Stimulated activated CD8-positive, alpha-beta memory T cell treated with anti-CD3 and anti-CD28 coated beads, Interleukin-7, amount 100 ng/mL, for 1 hour (primary cell): ENCODE measurements around the gene ARHGAP26.

ENCODE experiments used
- DNase-seq, 2 donors: peaks; one replicate each; pipeline ENCODE4 v3.0.0-alpha.2; 2020; ENCODE audit warnings: low read depth in 2 of 2

ARHGAP26 gene

GRCh38 chr5:143061161-143061945 is 291.2 kb downstream of the ARHGAP26 start:
- no peak for DNase-seq

GRCh38 chr5:143062379-143062778 is 292.2 kb downstream of the ARHGAP26 start:
- no peak for DNase-seq

GRCh38 chr5:143063175-143063970 is 293.2 kb downstream of the ARHGAP26 start:
- no peak for DNase-seq

DNA sequence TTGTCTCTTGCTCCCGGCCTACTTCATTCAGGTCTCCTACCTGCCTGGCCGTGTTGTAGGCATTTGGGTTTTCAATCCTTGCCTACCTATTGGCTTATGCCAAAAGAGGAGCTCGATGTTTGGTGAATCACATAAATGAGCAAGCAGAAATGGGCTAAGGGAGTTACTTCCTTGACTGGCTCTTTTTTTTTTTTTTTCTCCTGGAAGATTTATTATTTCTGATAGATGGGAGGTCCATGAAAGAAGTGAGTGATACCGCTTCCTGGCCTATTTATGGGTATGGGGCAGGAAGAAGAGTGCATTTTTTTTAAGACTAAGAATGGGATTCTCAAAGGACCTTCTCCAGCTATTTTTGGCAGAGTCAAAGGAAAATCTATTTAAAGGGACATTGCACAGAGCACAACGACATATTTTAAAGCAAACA is 294.1 kb downstream of the ARHGAP26 start:
- no peak for DNase-seq

DNA sequence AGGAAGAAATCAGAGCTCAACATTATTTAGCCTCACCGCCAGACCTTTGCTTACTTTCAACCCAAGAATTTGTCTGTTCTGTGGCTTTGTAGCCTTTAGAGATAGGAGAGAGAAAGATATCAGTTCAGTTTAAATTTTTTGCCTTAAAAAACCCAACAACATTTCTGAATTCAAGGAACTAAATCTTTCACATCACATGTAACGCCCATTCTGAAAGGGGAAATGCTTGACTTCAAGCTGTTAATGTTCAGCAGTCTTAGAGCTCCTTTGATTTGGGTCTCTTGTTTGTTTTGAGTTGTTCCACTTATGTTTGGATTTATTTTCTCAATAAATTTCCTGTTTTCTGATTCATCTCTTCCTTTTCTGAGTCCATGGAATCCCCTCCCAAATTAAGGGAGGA is 294.5 kb downstream of the ARHGAP26 start:
- DNase-seq, result no peak

DNA sequence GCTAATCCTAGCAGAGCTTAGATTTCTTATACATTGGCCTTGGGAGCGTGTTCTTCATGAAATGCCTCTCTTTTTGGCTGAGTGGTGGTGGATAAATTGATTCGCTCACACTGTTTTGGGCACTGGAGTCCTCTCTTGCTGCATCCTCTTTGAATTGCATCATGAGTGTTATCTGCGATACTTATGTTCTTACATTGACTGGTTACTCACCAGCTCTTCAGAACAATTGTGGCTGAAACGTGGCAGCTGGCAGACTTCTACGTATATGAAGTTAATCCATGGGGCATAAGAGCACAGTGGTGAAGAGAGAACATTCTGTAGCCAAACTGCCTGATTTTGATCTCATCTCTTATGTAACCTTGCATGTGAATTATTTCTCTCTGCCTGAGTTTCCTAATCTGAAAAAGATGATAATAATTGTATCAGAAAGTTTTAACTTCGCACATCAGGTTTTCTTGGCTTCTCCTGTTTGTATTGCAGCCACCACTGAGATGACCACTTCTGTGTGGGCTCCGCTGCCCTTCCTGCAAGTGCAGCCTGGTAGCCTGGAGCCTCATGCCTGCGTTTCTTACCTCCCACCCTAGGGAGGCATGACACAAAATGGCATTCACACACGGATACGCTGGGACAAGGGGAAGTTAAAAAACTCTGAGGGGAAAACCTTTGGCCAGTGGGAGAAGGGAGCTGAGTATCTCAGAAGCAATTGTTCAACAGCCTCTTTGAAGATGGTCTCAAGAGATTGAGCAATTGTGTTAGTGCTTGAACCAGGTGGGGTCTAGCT is 295.2 kb downstream of the ARHGAP26 start:
- no peak for DNase-seq

GRCh38 chr5:143065996-143066522 is 295.9 kb downstream of the ARHGAP26 start:
- DNase-seq, result no peak

- no peak for DNase-seq
Measured at GRCh38 chr5:143066556-143067281, 296.5 kb downstream of the ARHGAP26 start.

DNA sequence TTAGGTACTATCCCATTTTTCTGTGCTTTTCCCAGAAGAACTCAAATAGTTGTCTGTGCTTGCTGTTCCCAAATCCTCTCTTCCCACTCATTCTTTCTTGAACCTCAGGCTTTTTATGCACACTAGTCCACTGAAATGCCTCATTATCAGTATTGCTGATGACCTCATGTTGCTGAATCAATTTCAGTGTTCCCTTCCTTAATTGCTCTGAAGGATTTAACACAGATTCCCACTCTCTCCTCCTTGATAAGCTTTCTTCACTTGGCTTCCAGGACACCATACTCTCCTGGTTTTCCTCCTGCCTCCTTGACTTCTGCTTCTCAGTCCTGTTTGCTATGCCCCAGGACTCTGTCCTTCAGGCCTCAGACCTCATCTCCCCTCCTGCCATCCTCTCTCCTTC is 298.5 kb downstream of the ARHGAP26 start:
- DNase-seq, result no peak

- no peak for DNase-seq
Measured at GRCh38 chr5:143071927-143072326, 301.8 kb downstream of the ARHGAP26 start.

DNA sequence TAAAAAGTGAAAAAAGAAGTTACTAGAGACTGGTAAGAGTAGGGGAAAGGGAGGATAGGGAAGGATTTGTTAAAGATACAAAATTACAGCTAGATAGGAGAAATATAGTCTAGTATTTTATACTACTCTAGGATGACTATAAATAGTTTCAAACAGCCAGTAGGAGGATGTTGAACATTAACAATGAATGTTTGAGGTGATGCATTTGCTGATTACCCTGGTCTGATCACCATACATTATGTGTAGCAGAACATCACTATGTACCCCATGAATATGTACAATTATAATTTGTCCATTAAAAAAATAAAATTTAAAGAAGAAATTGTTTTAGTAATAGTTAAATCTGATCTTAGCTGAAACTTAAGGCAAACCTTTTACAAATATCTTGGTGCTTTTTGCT is 302.6 kb downstream of the ARHGAP26 start:
- no peak for DNase-seq

- DNase-seq, result no peak
Measured at GRCh38 chr5:143073766-143074165, 303.6 kb downstream of the ARHGAP26 start.

DNA sequence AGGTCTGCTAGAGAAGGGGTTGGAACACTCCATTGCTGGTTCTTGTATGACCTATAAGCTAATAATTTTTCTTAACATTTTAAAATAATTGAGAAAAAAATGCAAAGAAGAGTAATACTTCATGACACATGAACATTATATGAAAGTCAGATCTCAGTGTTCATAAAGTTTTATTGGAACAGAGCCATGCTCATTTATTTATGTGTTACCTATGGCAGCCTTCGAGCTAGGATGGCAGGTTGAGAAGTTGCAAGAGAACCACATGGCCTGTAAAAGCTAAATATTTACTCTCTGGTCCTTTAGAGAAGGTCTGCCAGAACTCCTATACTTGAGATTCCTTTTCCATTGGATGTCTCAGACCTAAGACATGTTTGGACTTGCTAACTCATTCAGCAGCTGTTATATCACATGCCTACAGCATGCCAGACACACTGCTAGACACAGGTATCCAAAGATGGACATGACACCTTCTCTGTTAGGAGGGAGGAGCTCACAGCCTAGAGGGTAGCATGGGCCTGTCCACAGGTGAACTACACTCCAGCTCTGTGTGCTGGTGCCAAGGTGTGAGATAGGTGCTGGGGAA is 304.3 kb downstream of the ARHGAP26 start:
- no peak for DNase-seq

DNA sequence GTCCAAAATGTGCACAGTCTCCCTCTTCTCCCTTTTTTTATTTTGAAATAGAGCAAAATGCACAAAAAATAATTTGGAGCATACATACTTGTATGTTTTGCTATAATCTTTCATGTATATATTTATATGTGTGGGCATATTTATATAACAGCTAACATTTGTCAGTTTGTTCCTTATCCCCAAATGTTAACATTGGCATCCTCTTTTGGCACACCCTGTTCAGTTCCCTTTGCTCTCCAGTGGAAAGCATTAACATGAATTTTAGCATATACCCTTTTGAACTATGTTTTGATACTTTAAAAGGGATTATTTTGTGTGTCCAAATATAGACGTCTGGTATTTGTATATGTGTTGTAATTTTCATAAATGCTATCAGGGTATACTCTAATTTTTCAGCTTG is 306.2 kb downstream of the ARHGAP26 start:
- no peak for DNase-seq

- no peak for DNase-seq
Measured at GRCh38 chr5:143077453-143078103, 307.4 kb downstream of the ARHGAP26 start.

DNA sequence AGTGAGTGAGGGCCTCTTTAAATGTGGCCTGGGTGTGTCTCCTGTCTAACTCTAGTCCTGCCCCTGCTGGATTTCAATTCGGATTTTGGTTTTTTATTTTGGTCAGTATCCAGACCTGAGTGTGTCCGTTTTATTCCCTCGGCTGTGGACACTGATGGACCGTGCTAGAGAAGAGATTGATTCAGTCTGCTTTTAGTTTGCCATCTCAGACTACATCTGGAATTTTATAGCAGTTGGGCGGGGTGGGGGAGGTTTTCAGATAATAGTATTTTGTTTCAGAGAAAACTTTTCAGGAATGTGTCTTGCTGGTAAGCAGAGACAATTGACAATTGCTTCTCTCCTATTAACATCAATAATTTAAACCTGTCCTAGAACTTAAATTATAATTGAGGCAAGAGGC is 308.1 kb downstream of the ARHGAP26 start:
- no peak for DNase-seq

DNA sequence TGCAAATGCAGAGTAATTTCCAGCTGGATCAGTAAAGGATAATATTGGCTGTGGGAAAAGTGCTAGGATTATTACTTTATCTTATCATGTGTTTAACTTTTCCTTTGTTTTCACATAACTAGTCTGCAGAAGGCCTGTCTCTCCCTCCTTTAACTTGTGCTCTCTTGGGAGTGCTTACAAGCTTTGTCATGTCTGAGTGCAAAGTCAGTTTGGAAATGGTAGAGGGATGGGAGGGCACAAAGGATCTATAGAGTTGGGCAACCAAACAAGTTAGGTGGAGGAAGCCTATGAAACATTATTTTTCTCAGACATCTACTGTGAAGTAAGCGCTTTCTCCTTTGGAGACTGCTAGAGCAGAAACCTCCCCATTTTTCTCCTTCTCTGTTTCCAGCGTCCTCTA is 308.8 kb downstream of the ARHGAP26 start:
- DNase-seq, result no peak

DNA sequence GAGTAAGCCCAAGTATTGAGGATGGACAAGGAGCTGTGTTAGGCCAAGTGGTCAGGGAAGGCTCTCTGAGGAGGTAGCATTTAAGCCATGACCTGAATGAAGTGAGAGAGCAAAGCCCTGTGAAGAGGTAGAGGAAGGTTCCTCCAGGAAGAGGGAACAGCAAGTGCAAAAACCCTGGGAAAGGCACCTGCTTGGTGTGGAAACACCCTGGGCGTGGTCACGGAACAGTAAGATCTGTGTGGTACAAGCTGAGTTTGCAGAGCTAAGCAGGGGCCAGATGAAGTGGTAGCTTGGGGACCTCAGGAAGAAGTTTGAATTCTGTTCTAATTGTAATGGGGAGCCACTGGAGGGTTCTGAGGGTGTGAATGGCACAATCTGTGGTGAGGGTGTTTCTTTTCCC is 310.2 kb downstream of the ARHGAP26 start:
- no peak for DNase-seq

- no peak for DNase-seq
Measured at GRCh38 chr5:143080982-143081381, 310.8 kb downstream of the ARHGAP26 start.

DNA sequence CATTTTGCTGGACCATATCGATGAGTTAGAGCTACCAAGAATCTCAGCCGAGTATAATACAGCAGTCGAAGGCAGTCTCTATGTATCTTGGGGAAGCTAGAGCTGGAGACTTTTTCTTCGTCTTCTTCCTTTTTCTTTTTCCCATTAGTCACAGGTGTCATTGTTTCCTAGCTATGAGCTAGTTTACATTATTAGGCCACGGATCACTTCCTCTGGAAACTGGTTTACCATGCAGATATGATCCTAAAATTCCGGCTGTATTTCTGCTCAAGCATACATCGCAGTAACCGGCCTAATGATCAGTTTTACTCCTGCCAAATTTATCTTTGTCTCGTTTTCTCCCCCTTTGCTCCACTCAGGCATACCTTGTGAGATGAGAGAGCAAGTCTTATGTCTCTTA is 312.8 kb downstream of the ARHGAP26 start:
- no peak for DNase-seq

DNA sequence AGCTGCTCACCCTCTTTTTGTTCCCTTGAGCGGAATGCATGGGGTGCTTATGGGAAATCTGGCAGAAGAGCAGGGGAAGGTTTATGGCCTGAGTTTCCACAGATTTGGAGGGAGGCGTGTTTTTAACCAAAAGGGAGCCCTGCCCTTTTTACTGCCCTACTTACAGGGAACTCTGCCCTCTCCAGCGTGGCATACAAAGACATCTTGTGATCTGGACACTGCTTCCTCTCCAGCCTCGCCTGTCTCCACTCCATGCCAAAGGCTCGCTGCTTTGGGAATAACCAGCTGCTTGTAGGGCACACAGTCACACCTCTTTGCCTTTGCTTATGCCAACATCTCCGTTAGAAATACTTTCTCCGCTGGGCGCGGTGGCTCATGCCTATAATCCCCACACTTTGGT is 314.2 kb downstream of the ARHGAP26 start:
- DNase-seq, result no peak
